GM12878 (cell line): ENCODE measurements around the gene BTG4. TPM values are rescaled to one million over a fixed set of nuclear protein-coding genes. Genes with fewer than 3 reads are reported as not detected.

ENCODE experiments used
- ATAC-seq: fragments of 200-7000 bp; cut with Tn5 transposase; 3 replicates; pipeline ENCODE4 v1.9.1; 2020; ENCODE audit warnings: mild to moderate bottlenecking, moderate library complexity
- BruUV-seq: library from RNA; stranded (reverse); fragments of 400-500 nt; replicated peaks from 2 replicates; lab custom pipeline; 2021; lab: Mats Ljungman, UMichigan
- CTCF ChIA-PET: fragments of 300-600 bp; sonication (Branson Sonifier 250); formaldehyde crosslinking; extraction: SDS; loops from one replicate; lab custom pipeline; 2021; ENCODE audit warnings: inconsistent platforms; lab: Yijun Ruan, JAX
- POLR2A ChIA-PET: fragments of 350-600 bp; formaldehyde crosslinking; extraction: SDS; loops from one replicate; lab custom pipeline; 2021; ENCODE audit warnings: inconsistent platforms; lab: Charles Lee
- RAD21 ChIA-PET: fragments of 300-600 bp; sonication (Branson Sonifier 250); formaldehyde crosslinking; loops from one replicate; lab custom pipeline; 2023; ENCODE audit warnings: antibody characterized with exemption; ENCODE audit not compliant: unreplicated experiment; lab: Charles Lee
- SMC1A ChIA-PET: fragments of 300-600 bp; sonication (Branson Sonifier 250); formaldehyde crosslinking; loops from one replicate; lab custom pipeline; 2023; ENCODE audit not compliant: unreplicated experiment, uncharacterized antibody; lab: Charles Lee
- DNase-seq: peaks from one replicate; pipeline ENCODE4 v3.0.0-alpha.2; 2011; ENCODE audit warnings: low read depth, low spot score
- FAIRE-seq: peaks from 3 replicates; lab custom pipeline; 2011; peaks lifted over from hg19 to GRCh38; lab: Jason Lieb, UNC
- H2AFZ ChIP-seq: 2 replicates; pipeline ENCODE4 v1.6.0; 2011; ENCODE audit warnings: low read depth, low read length, control low read depth; ENCODE audit not compliant: control insufficient read depth
- H3K27ac ChIP-seq: 2 replicates; pipeline ENCODE4 v1.5.1; 2011; ENCODE audit warnings: control low read depth; ENCODE audit not compliant: control insufficient read depth, insufficient read depth
- H3K27me3 ChIP-seq, 2 experiments: replicated peaks in 1 of 2; 2 replicates each; pipeline versions ENCODE4 v1.6.0 to v1.6.1; 2011; ENCODE audit warnings: low read length in 1 of 2; ENCODE audit not compliant: control insufficient read depth in 2 of 2, insufficient read depth in 2 of 2
- H3K36me3 ChIP-seq, 2 experiments: 2 replicates each; pipeline ENCODE4 v1.5.1; 2011; ENCODE audit warnings: low read length in 1 of 2; ENCODE audit not compliant: control insufficient read depth in 2 of 2, insufficient read depth in 2 of 2
- H3K4me1 ChIP-seq: 2 replicates; pipeline ENCODE4 v1.6.1; 2011; ENCODE audit warnings: mild to moderate bottlenecking, low read length, moderate library complexity, mixed read lengths; ENCODE audit not compliant: control insufficient read depth, insufficient read depth
- H3K4me2 ChIP-seq: 2 replicates; pipeline ENCODE4 v1.6.0; 2011; ENCODE audit warnings: control low read depth; ENCODE audit not compliant: control insufficient read depth, insufficient read depth
- H3K4me3 ChIP-seq: fragments of 200-600 bp; sonication (generic); 2 replicates; pipeline ENCODE4 v1.5.1; 2016
- H3K79me2 ChIP-seq: 2 replicates; pipeline ENCODE4 v1.6.0; 2011; ENCODE audit warnings: low read length; ENCODE audit not compliant: control insufficient read depth, insufficient read depth
- H3K9ac ChIP-seq: 2 replicates; pipeline ENCODE4 v1.8.0; 2011; ENCODE audit warnings: low read length, control low read depth, mixed read lengths; ENCODE audit not compliant: control insufficient read depth, insufficient read depth
- H3K9me3 ChIP-seq: replicated peaks from 3 replicates; pipeline ENCODE4 v1.5.1; 2011; ENCODE audit warnings: mild to moderate bottlenecking, low read length; ENCODE audit not compliant: control insufficient read depth, insufficient read depth
- H4K20me1 ChIP-seq: 2 replicates; pipeline ENCODE4 v1.6.0; 2011; ENCODE audit not compliant: control insufficient read depth, insufficient read depth
- BHLHE40 ChIP-seq, 2 experiments: fragments of 450-650 bp in 1 of 2; IDR thresholded peaks; 2 replicates each; pipeline ENCODE4 v1.6.1; 2011 to 2017; ENCODE audit warnings: low read depth in 2 of 2, borderline replicate concordance in 1 of 2, improper control_type of control experiment in 1 of 2, low read length in 1 of 2, mild to moderate bottlenecking in 1 of 2
- CBX3 ChIP-seq: fragments of 200-600 bp; sonication (generic); IDR thresholded peaks from 2 replicates; pipeline ENCODE4 v1.6.1; 2016; ENCODE audit warnings: low read depth, borderline replicate concordance
- HDAC2 ChIP-seq: fragments of 200-600 bp; sonication (generic); IDR thresholded peaks from 2 replicates; pipeline ENCODE4 v1.6.1; 2017
- KDM1A ChIP-seq: fragments of 200-600 bp; sonication (generic); IDR thresholded peaks from 2 replicates; pipeline ENCODE4 v1.6.1; 2016; ENCODE audit warnings: borderline replicate concordance
- MTA3 ChIP-seq: IDR thresholded peaks from 2 replicates; pipeline ENCODE4 v1.6.1; 2012; ENCODE audit warnings: low read length, inconsistent platforms, borderline replicate concordance
- NBN ChIP-seq: fragments of 450-650 bp; IDR thresholded peaks from 2 replicates; pipeline ENCODE4 v1.6.1; 2016
- NFYB ChIP-seq: IDR thresholded peaks from 2 replicates; pipeline ENCODE4 v1.6.1; 2011; ENCODE audit warnings: low read depth, mild to moderate bottlenecking, low read length, improper control_type of control experiment, moderate library complexity; ENCODE audit not compliant: insufficient read depth
- NKRF ChIP-seq: fragments of 450-650 bp; conservative IDR thresholded peaks from 2 replicates; pipeline ENCODE4 v1.6.1; 2017; ENCODE audit warnings: mild to moderate bottlenecking, moderate library complexity
- RFX5 ChIP-seq: IDR thresholded peaks from 2 replicates; pipeline ENCODE4 v1.6.1; 2011; ENCODE audit warnings: low read depth, low read length, improper control_type of control experiment
- SUZ12 ChIP-seq: fragments of 200-600 bp; sonication (generic); IDR thresholded peaks from one replicate; pipeline ENCODE4 v1.6.1; 2018; ENCODE audit warnings: antibody characterized with exemption, mild to moderate bottlenecking; ENCODE audit not compliant: unreplicated experiment
- WGBS: methylation state at CpG from one replicate; pipeline ENCODE4 v1.1.6; 2016; ENCODE audit warnings: low lambda C conversion rate; ENCODE audit not compliant: insufficient replicate concordance, insufficient coverage; ENCODE audit errors: missing lambda C conversion rate; 5-methylcytosine and 5-hydroxymethylcytosine counted together
- in situ Hi-C: fragments of 300-500 bp; cut with MboI; formaldehyde crosslinking; loops from 9 replicates; pipeline ENCODE4 v1.14.3; 2018; ENCODE audit warnings: mixed read lengths
- intact Hi-C: fragments of 100-400 bp; cut with micrococcal nuclease; formaldehyde crosslinking; loops from one replicate; pipeline ENCODE4 v1.14.2; 2022; ENCODE audit not compliant: unreplicated experiment
- polyA plus RNA-seq, 11 experiments: library from polyadenylated mRNA; depleted of rRNA in 4 of 11; unstranded in 6 of 11; stranded (reverse) in 5 of 11; fragments of >200 nt; fragmentation: Nextera tagmentation in 4 of 11; fragmentation: Illumina TruSeq in 1 of 11; extraction: Ambion mirVana in 4 of 11; extraction: Trizol in 1 of 11; gene quantifications; 1 replicate in 1 of 11; 2 replicates in 10 of 11; pipeline versions ENCODE4 v1.2.1 to v1.2.3, GENCODE V29; 2011 to 2016; ENCODE audit warnings: inconsistent platforms in 2 of 11, missing spikeins in 2 of 11, low read depth in 1 of 11
- total RNA-seq, 4 experiments: library from RNA; depleted of rRNA in 3 of 4; stranded (reverse); fragments of >200 nt in 3 of 4; fragmentation: Illumina TruSeq in 1 of 4; extraction: Trizol in 1 of 4; gene quantifications; 2 replicates each; pipeline versions ENCODE4 v1.2.1 to v1.2.3, GENCODE V29; 2013 to 2021
- TF ChIP-seq, protein P1 (sequence below): IDR thresholded peaks from 2 replicates; pipeline ENCODE4 v1.6.1; 2011; ENCODE audit warnings: low read depth, low read length, improper control_type of control experiment, borderline replicate concordance
- TF ChIP-seq, protein P2 (sequence below): fragments of 150-350 bp; IDR thresholded peaks from 2 replicates; pipeline ENCODE4 v1.6.1; 2014; ENCODE audit warnings: mild to moderate bottlenecking, low read depth, low read length
- TF ChIP-seq, protein P3 (sequence below): fragments of 450-650 bp; IDR thresholded peaks from 2 replicates; pipeline ENCODE4 v1.6.1; 2017; ENCODE audit warnings: mild to moderate bottlenecking, moderate library complexity

BTG4 gene
- total and polyA plus RNA-seq, 10 of the 15 experiments (the other 5 are each of a cell fraction or from before 2014, with no cell fraction given) = 0.14 TPM; not detected in 9

DNA sequence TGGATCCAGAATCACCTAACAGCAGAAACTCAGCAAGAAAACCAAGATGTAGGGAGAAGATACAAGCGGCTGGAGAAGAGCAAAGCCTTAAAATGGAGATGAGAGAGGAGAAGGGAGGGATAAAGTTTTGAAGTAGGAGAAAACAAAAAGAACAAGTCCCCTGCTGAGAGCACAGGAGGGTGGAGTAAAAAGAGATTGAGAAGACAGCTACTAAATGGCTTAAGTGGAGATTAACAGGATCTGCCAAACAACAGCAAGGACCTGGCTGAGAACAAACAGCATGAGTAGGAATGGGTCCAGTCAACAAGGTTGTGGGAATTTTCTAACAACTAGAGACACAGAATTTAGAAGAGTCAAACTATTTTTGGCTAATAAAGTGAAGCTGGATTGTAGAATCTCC is 18.1 kb downstream of the BTG4 start:
- DNase-seq (no peak), FAIRE-seq (no peak), ATAC-seq (no peak)
- Histone ChIP-seq H3K79me2 (no peaks in the 10 kb centered on the region), H3K4me3 (no peak overlapping the region), H4K20me1 (no peaks in the 10 kb centered on the region), H3K27ac (no peak overlapping the region), H3K36me3 (no peaks in the 10 kb centered on the region), H3K4me1 (no peaks in the 10 kb centered on the region), H2AFZ (no peak overlapping the region), H3K27me3 (peaks cover 0 to 2% of the 10 kb centered on the region in 2 experiments; a peak in 3 of 4 replicates), H3K9me3 (no peaks in the 10 kb centered on the region), H3K4me2 (no peak overlapping the region), H3K9ac (no peak overlapping the region)
- RAD21 ChIA-PET = no interaction called here
- SMC1A ChIA-PET = no interaction called here
- in situ Hi-C loops = no loop called here
- POLR2A ChIA-PET = no interaction called here
- intact Hi-C loops = no loop called here
- 0% methylated on average over 1 of the region's 1 CpG for WGBS
- no TSS peak for BruUV-seq
- CTCF ChIA-PET = no interaction called here
- TF ChIP-seq KDM1A (no peak), NBN (no peak), SUZ12 (no peak), NKRF (no peak), NFYB (no peak), RFX5 (no peak), CBX3 (no peak), BHLHE40 (IDR thresholded peaks at IDR 0.05; ENCODE audit: borderline replicate concordance in 1 of 2, low read depth in 2 of 2, low read length in 1 of 2) (no peak), HDAC2 (no peak), MTA3 (no peak)
- TF ChIP-seq, protein P1, sequence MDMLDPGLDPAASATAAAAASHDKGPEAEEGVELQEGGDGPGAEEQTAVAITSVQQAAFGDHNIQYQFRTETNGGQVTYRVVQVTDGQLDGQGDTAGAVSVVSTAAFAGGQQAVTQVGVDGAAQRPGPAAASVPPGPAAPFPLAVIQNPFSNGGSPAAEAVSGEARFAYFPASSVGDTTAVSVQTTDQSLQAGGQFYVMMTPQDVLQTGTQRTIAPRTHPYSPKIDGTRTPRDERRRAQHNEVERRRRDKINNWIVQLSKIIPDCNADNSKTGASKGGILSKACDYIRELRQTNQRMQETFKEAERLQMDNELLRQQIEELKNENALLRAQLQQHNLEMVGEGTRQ = no peak
- TF ChIP-seq, protein P2, sequence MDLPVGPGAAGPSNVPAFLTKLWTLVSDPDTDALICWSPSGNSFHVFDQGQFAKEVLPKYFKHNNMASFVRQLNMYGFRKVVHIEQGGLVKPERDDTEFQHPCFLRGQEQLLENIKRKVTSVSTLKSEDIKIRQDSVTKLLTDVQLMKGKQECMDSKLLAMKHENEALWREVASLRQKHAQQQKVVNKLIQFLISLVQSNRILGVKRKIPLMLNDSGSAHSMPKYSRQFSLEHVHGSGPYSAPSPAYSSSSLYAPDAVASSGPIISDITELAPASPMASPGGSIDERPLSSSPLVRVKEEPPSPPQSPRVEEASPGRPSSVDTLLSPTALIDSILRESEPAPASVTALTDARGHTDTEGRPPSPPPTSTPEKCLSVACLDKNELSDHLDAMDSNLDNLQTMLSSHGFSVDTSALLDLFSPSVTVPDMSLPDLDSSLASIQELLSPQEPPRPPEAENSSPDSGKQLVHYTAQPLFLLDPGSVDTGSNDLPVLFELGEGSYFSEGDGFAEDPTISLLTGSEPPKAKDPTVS = no peak
- TF ChIP-seq, protein P3, sequence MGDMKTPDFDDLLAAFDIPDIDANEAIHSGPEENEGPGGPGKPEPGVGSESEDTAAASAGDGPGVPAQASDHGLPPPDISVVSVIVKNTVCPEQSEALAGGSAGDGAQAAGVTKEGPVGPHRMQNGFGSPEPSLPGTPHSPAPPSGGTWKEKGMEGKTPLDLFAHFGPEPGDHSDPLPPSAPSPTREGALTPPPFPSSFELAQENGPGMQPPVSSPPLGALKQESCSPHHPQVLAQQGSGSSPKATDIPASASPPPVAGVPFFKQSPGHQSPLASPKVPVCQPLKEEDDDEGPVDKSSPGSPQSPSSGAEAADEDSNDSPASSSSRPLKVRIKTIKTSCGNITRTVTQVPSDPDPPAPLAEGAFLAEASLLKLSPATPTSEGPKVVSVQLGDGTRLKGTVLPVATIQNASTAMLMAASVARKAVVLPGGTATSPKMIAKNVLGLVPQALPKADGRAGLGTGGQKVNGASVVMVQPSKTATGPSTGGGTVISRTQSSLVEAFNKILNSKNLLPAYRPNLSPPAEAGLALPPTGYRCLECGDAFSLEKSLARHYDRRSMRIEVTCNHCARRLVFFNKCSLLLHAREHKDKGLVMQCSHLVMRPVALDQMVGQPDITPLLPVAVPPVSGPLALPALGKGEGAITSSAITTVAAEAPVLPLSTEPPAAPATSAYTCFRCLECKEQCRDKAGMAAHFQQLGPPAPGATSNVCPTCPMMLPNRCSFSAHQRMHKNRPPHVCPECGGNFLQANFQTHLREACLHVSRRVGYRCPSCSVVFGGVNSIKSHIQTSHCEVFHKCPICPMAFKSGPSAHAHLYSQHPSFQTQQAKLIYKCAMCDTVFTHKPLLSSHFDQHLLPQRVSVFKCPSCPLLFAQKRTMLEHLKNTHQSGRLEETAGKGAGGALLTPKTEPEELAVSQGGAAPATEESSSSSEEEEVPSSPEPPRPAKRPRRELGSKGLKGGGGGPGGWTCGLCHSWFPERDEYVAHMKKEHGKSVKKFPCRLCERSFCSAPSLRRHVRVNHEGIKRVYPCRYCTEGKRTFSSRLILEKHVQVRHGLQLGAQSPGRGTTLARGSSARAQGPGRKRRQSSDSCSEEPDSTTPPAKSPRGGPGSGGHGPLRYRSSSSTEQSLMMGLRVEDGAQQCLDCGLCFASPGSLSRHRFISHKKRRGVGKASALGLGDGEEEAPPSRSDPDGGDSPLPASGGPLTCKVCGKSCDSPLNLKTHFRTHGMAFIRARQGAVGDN = no peak
